ENCODE results near the gene TSFM. TPM values are rescaled to one million over a fixed set of nuclear protein-coding genes. Genes with fewer than 3 reads are reported as not detected.

Gene TSFM
- total and polyA plus RNA-seq, 9 of the 15 experiments (the other 6 are each of a cell fraction or from before 2014, with no cell fraction given): 44.6 to 198 (median 60.2) TPM

DNA sequence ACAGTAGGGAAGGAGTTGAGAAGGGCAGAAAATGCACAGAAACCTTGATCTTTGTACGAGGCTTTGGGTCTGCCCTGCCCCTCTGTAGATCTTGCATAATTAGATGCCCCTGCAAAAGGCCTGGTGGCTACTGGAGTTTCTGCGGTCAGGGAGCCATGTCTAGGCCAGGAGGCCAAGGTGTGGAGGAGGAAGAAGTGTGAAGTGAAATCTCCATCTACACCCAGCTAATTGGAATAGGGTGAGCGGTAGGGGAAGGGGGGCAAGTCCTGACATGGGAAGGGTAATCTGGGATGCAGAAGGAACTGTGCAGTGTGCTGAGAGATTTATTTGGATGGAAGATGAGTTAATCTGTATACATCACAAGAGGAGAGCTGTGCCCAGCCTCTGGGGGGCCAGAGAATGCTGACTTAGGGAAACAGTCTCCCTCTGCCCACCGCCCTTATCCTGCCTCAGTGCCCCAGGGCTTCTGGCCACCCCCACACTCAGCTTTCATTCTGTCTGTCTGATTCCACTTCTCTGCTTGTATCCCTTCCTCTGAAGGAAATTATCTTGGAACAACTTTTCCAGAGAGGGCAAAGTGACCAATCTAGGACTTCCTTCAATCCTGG is 21.1 kb upstream of the TSFM start:
- no peaks in the 10 kb centered on the region for H3K9me3 ChIP-seq (replicated peaks; ENCODE audit: control insufficient read depth, insufficient read depth, low read depth, low read length)
- no peaks in the 10 kb centered on the region for H3K27me3 ChIP-seq (ENCODE audit: control insufficient read depth in 2 of 2, insufficient read depth in 2 of 2, low read length in 2 of 2)
- TF ChIP-seq TAF1 (IDR thresholded peaks at IDR 0.05; ENCODE audit: control insufficient read depth, extremely low read depth, insufficient read depth, low read length, severe bottlenecking) (no peak), ZNF224 (CRISPR knock-in tag; IDR thresholded peaks at IDR 0.05) (no peak), ZNF436 (CRISPR knock-in tag; IDR thresholded peaks at IDR 0.05) (no peak), MAFF (IDR thresholded peaks at IDR 0.05; ENCODE audit: low read length) (0 out of 2 replicates have a peak, but pooled peaks have one; percentile 6), JUND (IDR thresholded peaks at IDR 0.05; ENCODE audit: borderline replicate concordance, low read depth, low read length) (no peak), JUND (tag; IDR thresholded peaks at IDR 0.05; ENCODE audit: borderline replicate concordance, low read depth, low read length) (no peak), NCOR1 (IDR thresholded peaks at IDR 0.05) (no peak), ZNF316 (IDR thresholded peaks at IDR 0.05) (peak; percentile 41; the same call in 1 of the 2 replicates)
- TF ChIP-seq, protein P1, sequence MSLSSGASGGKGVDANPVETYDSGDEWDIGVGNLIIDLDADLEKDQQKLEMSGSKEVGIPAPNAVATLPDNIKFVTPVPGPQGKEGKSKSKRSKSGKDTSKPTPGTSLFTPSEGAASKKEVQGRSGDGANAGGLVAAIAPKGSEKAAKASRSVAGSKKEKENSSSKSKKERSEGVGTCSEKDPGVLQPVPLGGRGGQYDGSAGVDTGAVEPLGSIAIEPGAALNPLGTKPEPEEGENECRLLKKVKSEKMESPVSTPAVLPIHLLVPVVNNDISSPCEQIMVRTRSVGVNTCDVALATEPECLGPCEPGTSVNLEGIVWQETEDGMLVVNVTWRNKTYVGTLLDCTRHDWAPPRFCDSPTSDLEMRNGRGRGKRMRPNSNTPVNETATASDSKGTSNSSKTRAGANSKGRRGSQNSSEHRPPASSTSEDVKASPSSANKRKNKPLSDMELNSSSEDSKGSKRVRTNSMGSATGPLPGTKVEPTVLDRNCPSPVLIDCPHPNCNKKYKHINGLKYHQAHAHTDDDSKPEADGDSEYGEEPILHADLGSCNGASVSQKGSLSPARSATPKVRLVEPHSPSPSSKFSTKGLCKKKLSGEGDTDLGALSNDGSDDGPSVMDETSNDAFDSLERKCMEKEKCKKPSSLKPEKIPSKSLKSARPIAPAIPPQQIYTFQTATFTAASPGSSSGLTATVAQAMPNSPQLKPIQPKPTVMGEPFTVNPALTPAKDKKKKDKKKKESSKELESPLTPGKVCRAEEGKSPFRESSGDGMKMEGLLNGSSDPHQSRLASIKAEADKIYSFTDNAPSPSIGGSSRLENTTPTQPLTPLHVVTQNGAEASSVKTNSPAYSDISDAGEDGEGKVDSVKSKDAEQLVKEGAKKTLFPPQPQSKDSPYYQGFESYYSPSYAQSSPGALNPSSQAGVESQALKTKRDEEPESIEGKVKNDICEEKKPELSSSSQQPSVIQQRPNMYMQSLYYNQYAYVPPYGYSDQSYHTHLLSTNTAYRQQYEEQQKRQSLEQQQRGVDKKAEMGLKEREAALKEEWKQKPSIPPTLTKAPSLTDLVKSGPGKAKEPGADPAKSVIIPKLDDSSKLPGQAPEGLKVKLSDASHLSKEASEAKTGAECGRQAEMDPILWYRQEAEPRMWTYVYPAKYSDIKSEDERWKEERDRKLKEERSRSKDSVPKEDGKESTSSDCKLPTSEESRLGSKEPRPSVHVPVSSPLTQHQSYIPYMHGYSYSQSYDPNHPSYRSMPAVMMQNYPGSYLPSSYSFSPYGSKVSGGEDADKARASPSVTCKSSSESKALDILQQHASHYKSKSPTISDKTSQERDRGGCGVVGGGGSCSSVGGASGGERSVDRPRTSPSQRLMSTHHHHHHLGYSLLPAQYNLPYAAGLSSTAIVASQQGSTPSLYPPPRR (CRISPR knock-in tag; IDR thresholded peaks at IDR 0.05; ENCODE audit: borderline replicate concordance): no peak
- H3K4me3 ChIP-seq: no peak overlapping the region
- 55% methylated on average over 4 of the region's 4 CpGs for WGBS (ENCODE audit: insufficient coverage, low coverage, missing lambda C conversion rate)
- DNase-seq (ENCODE audit: extremely low read depth in 1 of 4, low spot score in 3 of 4): no peak
- H3K36me3 ChIP-seq (ENCODE audit: control insufficient read depth, insufficient read depth, low read length): peaks cover 15% of the 10 kb centered on the region; the same call in 2 of the 3 replicates
- in situ Hi-C loops (cut with MboI): no loop called here
- H3K4me2 ChIP-seq (ENCODE audit: insufficient read depth, low read length): no peak overlapping the region
- H3K79me2 ChIP-seq (ENCODE audit: control insufficient read depth, insufficient read depth, low read length): peaks cover 2% of the 10 kb centered on the region; the same call in 1 of the 3 replicates
- no peak for FAIRE-seq
- ChIA-PET CTCF (ENCODE audit: low intra/inter-chr PET ratio) (no interaction called here), POLR2A (interaction anchor here (1.3 to 2.3 kb wide), 2 partner anchors 11 to 17 kb away, joined by 4 to 11 read pairs; partner anchors contain the start of genes EEF1AKMT3, METTL1 and TSPAN31)
- intact Hi-C loops (cut with micrococcal nuclease): no loop called here
- peaks cover 1 to 31% of the 10 kb centered on the region in 2 experiments; a peak in 4 of 5 replicates for H3K4me1 ChIP-seq (replicated peaks in 1 of 2; ENCODE audit: control insufficient read depth in 2 of 2, insufficient read depth in 2 of 2, low read length in 2 of 2)
- ATAC-seq: no peak
- no peaks in the 10 kb centered on the region for H3K9me1 ChIP-seq (ENCODE audit: control insufficient read depth, insufficient read depth, low read length)
- H3K9ac ChIP-seq (ENCODE audit: insufficient read depth in 1 of 2, low read depth in 2 of 2, low read length in 2 of 2): no peak overlapping the region
- H2AFZ ChIP-seq (ENCODE audit: low read depth, low read length): no peak overlapping the region
- BruUV-seq (replicated peaks): no TSS peak
- no peaks in the 10 kb centered on the region for H4K20me1 ChIP-seq (replicated peaks; ENCODE audit: control insufficient read depth, insufficient read depth, low read length)
- no peak overlapping the region for H3K27ac ChIP-seq (ENCODE audit: extremely low read depth, low read depth, low read length)

Measured in K562 (cell line).